Endothelial cell of umbilical vein (primary cell): ENCODE data around the gene TSPAN18. TPM values are rescaled to one million over a fixed set of nuclear protein-coding genes. Genes with fewer than 3 reads are reported as not detected.
A peak's percentile ranks its signal among the peaks of the same experiment; 100 is the strongest.

Source experiments
- BruUV-seq: library from RNA; stranded (reverse); fragments of 400-500 nt; replicated peaks from 2 replicates; lab custom pipeline; 2021; lab: Mats Ljungman, UMichigan
- CTCF ChIA-PET: fragments of 300-600, 350-600 bp; sonication (Branson Sonifier 250); formaldehyde crosslinking; loops from one replicate; lab custom pipeline; 2021; ENCODE audit warnings: antibody characterized with exemption, inconsistent platforms; lab: Charles Lee
- POLR2A ChIA-PET: fragments of 300-600, 350-600 bp; sonication (Branson Sonifier 250); formaldehyde crosslinking; loops from one replicate; lab custom pipeline; 2021; ENCODE audit warnings: antibody characterized with exemption, inconsistent platforms; lab: Charles Lee
- DNase-seq: peaks from one replicate; pipeline ENCODE4 v3.0.0-alpha.2; 2011; ENCODE audit warnings: low read depth, low spot score
- FAIRE-seq: peaks from 2 replicates; lab custom pipeline; 2011; peaks lifted over from hg19 to GRCh38; lab: Jason Lieb, UNC
- H2AFZ ChIP-seq: 2 replicates; pipeline ENCODE4 v1.6.0; 2012; ENCODE audit warnings: low read depth, low read length, control low read depth, inconsistent platforms
- H3K27ac ChIP-seq: 2 replicates; pipeline ENCODE4 v1.5.1; 2011; ENCODE audit warnings: low read depth, mild to moderate bottlenecking, control low read depth, low read length, moderate library complexity; ENCODE audit not compliant: insufficient read depth
- H3K27me3 ChIP-seq, 2 experiments: 2 replicates each; pipeline versions ENCODE4 v1.6.0 to v1.6.1; 2011; ENCODE audit warnings: low read length in 2 of 2, mixed read lengths in 1 of 2; ENCODE audit not compliant: control insufficient read depth in 2 of 2, insufficient read depth in 2 of 2
- H3K36me3 ChIP-seq, 2 experiments: 2 replicates in 1 of 2; 3 replicates in 1 of 2; pipeline ENCODE4 v1.5.1; 2011; ENCODE audit warnings: low read length in 2 of 2, mild to moderate bottlenecking in 1 of 2, moderate library complexity in 1 of 2; ENCODE audit not compliant: control insufficient read depth in 2 of 2, insufficient read depth in 2 of 2; ENCODE audit errors: extremely low read depth in 1 of 2
- H3K4me1 ChIP-seq: 3 replicates; pipeline ENCODE4 v1.5.1; 2011; ENCODE audit warnings: mild to moderate bottlenecking, low read length; ENCODE audit not compliant: control insufficient read depth, insufficient read depth; ENCODE audit errors: extremely low read depth
- H3K4me2 ChIP-seq: 2 replicates; pipeline ENCODE4 v1.6.1; 2011; ENCODE audit warnings: low read length, control low read depth, mixed read lengths; ENCODE audit not compliant: insufficient read depth
- H3K4me3 ChIP-seq, 3 experiments: fragments of 200-600 bp in 1 of 3; sonication (generic), shearing (Covaris generic) in 1 of 3; replicated peaks in 1 of 3; 2 replicates each; pipeline ENCODE4 v1.5.1; 2011 to 2016; ENCODE audit warnings: control low read depth in 3 of 3, low read length in 3 of 3, mild to moderate bottlenecking in 2 of 3, inconsistent platforms in 1 of 3, low read depth in 1 of 3, moderate library complexity in 1 of 3; ENCODE audit not compliant: insufficient read depth in 1 of 3
- H3K79me2 ChIP-seq: 2 replicates; pipeline ENCODE4 v1.6.0; 2012; ENCODE audit warnings: low read length, inconsistent platforms; ENCODE audit not compliant: control insufficient read depth, insufficient read depth
- H3K9ac ChIP-seq: replicated peaks from 2 replicates; pipeline ENCODE3; 2011; ENCODE audit warnings: low read length, control low read depth; ENCODE audit not compliant: insufficient read depth; ENCODE audit errors: extremely low read depth
- H3K9me1 ChIP-seq: replicated peaks from 3 replicates; pipeline ENCODE4 v1.6.0; 2011; ENCODE audit warnings: mild to moderate bottlenecking, low read length; ENCODE audit not compliant: control insufficient read depth, insufficient read depth; ENCODE audit errors: extremely low read depth
- H3K9me3 ChIP-seq: replicated peaks from 2 replicates; pipeline ENCODE4 v1.5.1; 2012; ENCODE audit warnings: low read length, inconsistent platforms; ENCODE audit not compliant: control insufficient read depth, insufficient read depth
- H4K20me1 ChIP-seq: replicated peaks from 2 replicates; pipeline ENCODE3; 2011; ENCODE audit warnings: mild to moderate bottlenecking, low read length; ENCODE audit not compliant: control insufficient read depth, insufficient read depth; ENCODE audit errors: extremely low read depth
- CTCF ChIP-seq, 2 donors: IDR thresholded peaks; 1 replicate in 1 of 2; 2 replicates in 1 of 2; pipeline ENCODE4 v1.5.1; 2011; ENCODE audit warnings: low read length in 2 of 2, mild to moderate bottlenecking in 2 of 2, moderate library complexity in 2 of 2, control low read depth in 1 of 2, inconsistent platforms in 1 of 2, low read depth in 1 of 2; ENCODE audit not compliant: insufficient read depth in 1 of 2; ENCODE audit errors: extremely low read depth in 1 of 2
- EZH2 ChIP-seq: IDR thresholded peaks from 2 replicates; pipeline ENCODE4 v1.6.1; 2012; ENCODE audit warnings: borderline replicate concordance, low read depth, mild to moderate bottlenecking, moderate library complexity, low read length, inconsistent platforms; ENCODE audit not compliant: severe bottlenecking
- FOS ChIP-seq: IDR thresholded peaks from 2 replicates; pipeline ENCODE4 v1.6.1; 2011; ENCODE audit warnings: mild to moderate bottlenecking, low read length, moderate library complexity, borderline replicate concordance; ENCODE audit not compliant: insufficient read depth
- GATA2 ChIP-seq: IDR thresholded peaks from 2 replicates; pipeline ENCODE4 v1.7.0; 2011; ENCODE audit warnings: low read depth, mild to moderate bottlenecking, moderate library complexity, mixed read lengths, low read length; ENCODE audit not compliant: insufficient read length, insufficient read depth
- MAX ChIP-seq: IDR thresholded peaks from 2 replicates; pipeline ENCODE4 v1.6.1; 2011; ENCODE audit not compliant: insufficient read depth, insufficient read length
- MYC ChIP-seq: IDR thresholded peaks from one replicate; pipeline ENCODE4 v1.6.1; 2011; ENCODE audit warnings: mild to moderate bottlenecking, low read depth, low read length
- POLR2A ChIP-seq: IDR thresholded peaks from 2 replicates; pipeline ENCODE4 v1.6.1; 2012; ENCODE audit warnings: low read depth, mild to moderate bottlenecking, control low read depth, low read length
- POLR2AphosphoS5 ChIP-seq: IDR thresholded peaks from 2 replicates; pipeline ENCODE4 v1.6.1; 2012; ENCODE audit warnings: low read depth, mild to moderate bottlenecking, control low read depth, low read length, moderate library complexity; ENCODE audit not compliant: insufficient read depth
- dilution Hi-C: fragments of 300-500 bp; cut with MboI; formaldehyde crosslinking; loops from one replicate; pipeline ENCODE4 v1.15.0; 2019; ENCODE audit warnings: low sequenced_read_pairs; ENCODE audit not compliant: extremely low pct_ligation_motif_present
- intact Hi-C: fragments of 100-400 bp; cut with micrococcal nuclease; formaldehyde crosslinking; loops from one replicate; pipeline ENCODE4 v1.10.0; 2022
- polyA plus RNA-seq, 4 experiments: library from polyadenylated mRNA; depleted of rRNA in 3 of 4; stranded (reverse) in 3 of 4; unstranded in 1 of 4; fragments of >200 nt; gene quantifications; 2 replicates each; pipeline versions ENCODE4 v1.2.1 to v1.2.3, GENCODE V29; 2011 to 2012; ENCODE audit warnings: missing spikeins in 1 of 4
- total RNA-seq: library from RNA; stranded (reverse); gene quantifications from 2 replicates; pipeline ENCODE4 v1.2.3, GENCODE V29; 2021

Gene TSPAN18
- total and polyA plus RNA-seq, 2 donors (not counting 3 experiments of a cell fraction or from before 2014, with no cell fraction given): 32.2 to 118 TPM

- H3K4me2 ChIP-seq: no peak overlapping the region
- peak; percentile 90 for FAIRE-seq
- no peaks in the 10 kb centered on the region for H3K9me1 ChIP-seq
- H2AFZ ChIP-seq: no peak overlapping the region
- no peaks in the 10 kb centered on the region for H4K20me1 ChIP-seq
- intact Hi-C loops (no loop called here), dilution Hi-C loops (no loop called here)
- H3K9ac ChIP-seq: no peak overlapping the region
- no TSS peak for BruUV-seq
- H3K79me2 ChIP-seq: no peaks in the 10 kb centered on the region
- no peak overlapping the region for H3K4me3 ChIP-seq
- H3K9me3 ChIP-seq: no peaks in the 10 kb centered on the region
- POLR2A ChIA-PET: no interaction called here
- peaks cover 0 to 4% of the 10 kb centered on the region in 2 experiments for H3K27me3 ChIP-seq
- no peaks in the 10 kb centered on the region for H3K36me3 ChIP-seq
- peaks cover 9% of the 10 kb centered on the region for H3K4me1 ChIP-seq
- peak; percentile 70 for DNase-seq
- CTCF ChIA-PET: no interaction called here
- H3K27ac ChIP-seq: no peak overlapping the region
- TF ChIP-seq MYC: no peak
- no peak for TF ChIP-seq POLR2AphosphoS5
- no peak for TF ChIP-seq MAX
- TF ChIP-seq FOS: no peak
- TF ChIP-seq EZH2: no peak
- TF ChIP-seq GATA2: peak; percentile 32
- TF ChIP-seq CTCF (IDR thresholded peaks at IDR 0.05; ENCODE audit: extremely low read depth in 1 of 2, insufficient read depth in 1 of 2, low read depth in 1 of 2, low read length in 2 of 2): no peak
- no peak for TF ChIP-seq POLR2A
These were observed 25.5 kb upstream of the TSPAN18 start for GRCh38 chr11:44701276-44701675.
